ENCODE results near the gene PSMD10.

GRCh38 chrX:108121291-108121690 lies 29.9 kb upstream of the PSMD10 start:
- TF ChIP-seq POLR2AphosphoS5 (IDR thresholded peaks at IDR 0.05) (no peak), CTCF (IDR thresholded peaks at IDR 0.05) (no peak), POLR2A (IDR thresholded peaks at IDR 0.05) (no peak)

Measured in upper lobe of left lung (tissue), 4 donors.